HG02943 (cell line): ENCODE data around the gene SKA1.
A peak's percentile ranks its signal among the peaks of the same experiment; 100 is the strongest.

Source experiments
- ATAC-seq: cut with Tn5 transposase; IDR thresholded peaks from one replicate; pipeline ENCODE4 v1.9.1; 2021; ENCODE audit warnings: mild to moderate bottlenecking, low read depth, moderate library complexity; ENCODE audit not compliant: unreplicated experiment

SKA1 gene, protein sequence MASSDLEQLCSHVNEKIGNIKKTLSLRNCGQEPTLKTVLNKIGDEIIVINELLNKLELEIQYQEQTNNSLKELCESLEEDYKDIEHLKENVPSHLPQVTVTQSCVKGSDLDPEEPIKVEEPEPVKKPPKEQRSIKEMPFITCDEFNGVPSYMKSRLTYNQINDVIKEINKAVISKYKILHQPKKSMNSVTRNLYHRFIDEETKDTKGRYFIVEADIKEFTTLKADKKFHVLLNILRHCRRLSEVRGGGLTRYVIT

DNA sequence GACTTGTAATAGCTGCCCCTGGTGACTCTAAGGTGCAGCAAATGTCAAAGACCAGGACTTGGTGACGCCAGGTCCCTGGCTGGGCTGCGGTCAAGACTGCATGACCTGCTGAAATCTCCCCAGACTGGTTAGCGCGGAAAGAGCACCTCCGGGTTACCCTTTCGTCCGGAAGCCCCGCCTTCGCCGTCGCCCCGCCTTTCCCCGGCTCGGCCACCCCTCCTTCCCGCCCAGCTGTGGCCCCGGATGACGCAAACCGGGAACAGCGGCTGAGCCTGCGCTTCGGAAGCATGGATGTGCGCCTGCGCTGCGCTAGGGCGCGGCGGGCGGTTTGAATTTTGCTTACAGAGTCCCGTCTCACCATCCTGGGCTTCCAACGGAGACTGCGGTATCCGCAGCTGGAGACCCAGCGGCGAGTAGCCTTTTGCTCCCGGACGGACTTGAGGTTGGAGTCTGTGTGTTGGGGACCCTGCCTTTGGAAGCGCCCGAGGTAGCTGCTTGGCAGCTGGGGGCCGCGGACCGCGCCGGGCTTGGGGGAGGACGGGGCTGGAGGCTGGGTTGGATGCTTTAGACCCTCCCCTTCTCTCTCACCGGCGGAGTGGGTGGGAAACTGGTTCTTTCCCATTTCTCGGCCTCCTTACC lies at the start of gene SKA1:
Gene SKA1, plus strand, starts transcription at position 294 of the 639 bp plus-strand sequence. CDS start 785 bp downstream, outside the sequence.
- peak; percentile 92 for ATAC-seq

DNA sequence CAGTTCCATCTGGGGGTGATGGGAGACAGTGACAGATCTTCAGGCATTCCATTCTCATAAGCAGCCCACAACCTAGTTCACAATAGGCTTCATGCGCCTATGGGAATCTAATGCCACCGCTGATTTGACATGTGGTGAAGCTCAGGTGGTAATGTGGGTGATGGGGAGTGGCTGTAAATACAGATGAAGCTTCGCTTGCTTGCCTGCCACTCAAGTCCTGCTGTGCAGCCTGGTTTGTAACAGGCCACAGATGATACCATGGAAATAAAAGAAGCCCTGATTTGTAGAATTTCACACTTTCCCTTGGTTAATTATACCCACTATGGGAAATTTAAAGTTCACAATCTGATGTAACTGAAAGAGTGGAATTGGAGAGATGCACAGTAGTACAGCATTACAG lies 46.9 kb upstream of the SKA1 start:
- no peak for ATAC-seq

DNA sequence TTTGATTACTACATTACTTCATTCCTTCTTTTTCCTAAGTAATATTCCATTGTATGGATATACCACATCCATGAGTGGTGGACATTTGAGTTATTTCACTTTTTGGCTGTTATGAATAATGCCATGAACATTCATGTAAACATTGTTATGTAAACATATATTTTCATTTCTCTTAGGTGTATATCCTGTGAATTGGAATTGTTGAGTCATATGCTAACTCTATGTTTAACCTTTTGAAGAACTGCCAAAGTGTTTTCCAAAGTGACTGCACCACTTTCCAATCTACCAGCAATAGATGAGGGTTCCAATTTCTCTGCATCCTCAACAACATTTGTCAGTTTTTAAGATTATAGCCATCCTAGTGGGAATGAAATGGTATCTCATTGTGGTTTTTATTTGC lies 44.7 kb upstream of the SKA1 start:
- no peak for ATAC-seq

DNA sequence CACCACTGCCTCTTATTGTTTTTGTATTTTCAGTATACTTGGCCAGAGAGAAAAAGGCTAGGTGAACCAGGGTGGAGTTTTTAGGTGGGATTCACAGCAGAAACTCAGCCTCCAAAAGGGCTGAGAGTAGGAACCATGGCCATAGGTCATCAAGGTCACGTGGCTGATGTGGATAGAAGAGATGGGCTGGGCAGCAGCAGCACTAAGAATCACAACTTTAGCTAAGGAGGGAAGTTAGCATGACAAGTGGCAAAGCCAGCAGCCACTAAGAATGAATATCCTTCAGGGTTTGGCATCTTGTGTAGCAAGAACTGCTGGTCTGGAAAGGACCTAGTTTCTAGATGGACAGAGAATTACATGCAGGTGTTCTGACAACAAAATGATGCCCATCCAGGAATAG lies 43.2 kb upstream of the SKA1 start:
- ATAC-seq = no peak

DNA sequence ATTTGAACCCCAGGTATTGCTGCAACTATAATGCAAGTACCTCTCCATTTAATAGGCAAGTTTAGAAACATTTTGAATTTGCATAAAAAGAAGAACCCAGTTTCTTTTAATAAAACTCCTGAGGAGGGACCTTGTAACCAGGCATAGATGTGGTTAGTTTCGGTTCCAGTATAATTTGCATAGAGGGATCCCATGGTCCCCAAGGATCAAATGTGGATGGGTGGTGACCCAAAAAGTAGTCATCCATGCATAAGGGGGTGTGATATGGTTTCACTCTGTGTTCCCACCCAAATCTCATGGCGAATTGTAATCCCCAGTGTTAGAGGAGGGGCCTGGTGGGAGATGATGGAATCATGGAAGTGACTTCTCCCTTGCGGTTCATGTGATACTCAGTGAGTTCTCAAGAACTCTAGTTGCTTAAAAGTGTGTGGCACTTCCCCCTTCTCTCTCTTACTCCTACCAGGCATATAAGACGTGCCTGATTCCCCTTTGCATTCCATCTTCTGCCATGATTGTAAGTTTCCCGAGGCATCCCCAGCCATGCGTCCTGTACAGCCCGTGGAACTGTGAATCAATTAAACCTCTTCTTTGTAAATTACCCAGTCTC lies 40.2 kb upstream of the SKA1 start:
- ATAC-seq = no peak

DNA sequence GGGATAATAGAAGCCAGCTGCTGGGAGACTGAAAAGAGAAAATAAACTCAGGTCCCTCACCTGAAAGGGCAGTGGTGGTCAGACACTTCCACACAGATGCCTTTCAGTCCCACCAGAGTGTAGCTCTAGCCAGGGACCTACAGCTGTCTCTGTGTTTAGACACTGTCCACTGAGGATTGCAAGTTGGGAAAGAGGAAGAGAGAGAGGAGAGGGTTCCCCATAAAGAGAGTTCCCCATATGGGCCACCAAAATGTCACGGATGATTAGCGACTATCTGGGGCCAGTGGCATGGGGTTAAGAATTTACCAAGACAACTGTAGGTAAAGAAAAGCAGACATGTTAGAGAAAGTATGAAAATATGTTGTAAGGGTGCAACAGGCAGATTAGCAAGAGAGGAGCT lies 36.7 kb upstream of the SKA1 start:
- ATAC-seq = no peak

DNA sequence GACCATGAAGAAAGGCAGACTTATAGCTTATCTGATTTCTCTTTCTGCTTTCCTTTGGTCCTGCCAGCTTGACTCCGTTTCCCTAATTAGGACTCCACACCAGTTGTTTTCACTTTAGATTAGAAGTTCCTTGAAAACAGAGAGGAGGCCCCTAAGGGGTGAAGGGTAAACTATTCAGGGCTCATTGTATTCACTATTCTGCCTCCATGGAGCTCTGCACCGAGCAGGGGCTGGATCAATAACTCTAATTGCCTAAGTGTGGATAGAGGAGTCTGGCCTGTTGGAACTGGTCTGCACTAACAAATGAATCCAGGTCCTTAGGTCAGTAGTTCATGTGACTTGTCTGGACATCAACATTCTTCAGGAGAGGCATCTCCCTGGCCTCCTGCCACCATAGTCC lies 36.1 kb upstream of the SKA1 start:
- ATAC-seq = no peak

DNA sequence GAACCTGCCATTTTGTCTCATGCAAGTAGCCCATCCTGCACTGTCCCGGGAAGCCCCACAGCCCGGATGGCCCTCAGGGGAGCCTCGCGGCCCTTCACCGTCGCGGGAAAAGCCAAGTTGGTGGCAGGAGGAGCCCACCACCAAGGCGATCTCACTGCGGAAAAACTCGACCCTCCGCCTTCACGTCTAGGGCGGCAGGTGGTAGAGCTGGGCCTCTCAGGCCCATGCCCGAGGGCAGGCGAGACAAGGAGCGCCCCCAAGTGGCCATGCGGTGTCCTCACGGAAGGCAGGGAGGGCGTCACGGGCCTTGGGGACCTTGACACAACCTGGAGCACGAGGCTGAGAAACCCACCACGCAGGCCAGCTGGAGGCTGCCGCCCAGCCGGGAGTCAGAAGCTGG lies 34.8 kb upstream of the SKA1 start:
- ATAC-seq = no peak

DNA sequence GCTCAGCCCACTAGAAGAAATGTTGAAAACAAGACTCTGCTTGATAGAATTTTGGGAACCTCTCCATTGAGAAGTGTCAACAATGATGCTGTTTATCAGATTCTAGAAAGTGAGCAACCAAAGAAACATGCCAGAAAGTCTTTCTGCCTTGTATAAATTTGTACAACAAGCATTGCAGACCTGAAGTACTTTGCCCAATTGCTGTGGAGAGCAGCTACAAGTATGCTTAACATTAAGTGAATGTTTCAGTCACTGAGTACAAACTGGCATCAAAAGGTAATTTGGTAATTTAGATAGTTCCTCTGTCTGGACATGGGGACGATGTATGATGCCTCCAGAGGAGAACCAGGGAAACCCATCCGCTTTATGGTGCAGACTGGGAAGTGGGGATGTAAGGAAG lies 33.4 kb upstream of the SKA1 start:
- no peak for ATAC-seq

DNA sequence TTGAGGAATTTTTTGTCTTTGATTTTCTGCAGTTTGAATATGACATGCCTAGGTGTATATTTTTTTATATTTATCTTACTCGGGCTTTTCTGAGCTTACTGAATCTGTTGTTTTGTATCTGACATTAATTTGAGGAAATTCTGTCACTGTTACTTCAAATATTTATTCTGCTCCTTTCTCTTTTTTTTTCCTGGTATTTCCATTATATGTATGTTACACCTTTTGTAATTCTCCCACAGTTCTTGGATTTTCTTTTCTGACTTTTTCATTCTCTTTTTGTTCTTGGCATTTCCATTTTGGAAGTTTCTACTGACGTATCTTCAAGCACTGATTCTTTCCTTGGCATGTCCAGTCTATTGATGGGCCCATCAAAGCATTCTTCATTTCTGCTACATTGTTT lies 24.1 kb upstream of the SKA1 start:
- ATAC-seq = no peak

DNA sequence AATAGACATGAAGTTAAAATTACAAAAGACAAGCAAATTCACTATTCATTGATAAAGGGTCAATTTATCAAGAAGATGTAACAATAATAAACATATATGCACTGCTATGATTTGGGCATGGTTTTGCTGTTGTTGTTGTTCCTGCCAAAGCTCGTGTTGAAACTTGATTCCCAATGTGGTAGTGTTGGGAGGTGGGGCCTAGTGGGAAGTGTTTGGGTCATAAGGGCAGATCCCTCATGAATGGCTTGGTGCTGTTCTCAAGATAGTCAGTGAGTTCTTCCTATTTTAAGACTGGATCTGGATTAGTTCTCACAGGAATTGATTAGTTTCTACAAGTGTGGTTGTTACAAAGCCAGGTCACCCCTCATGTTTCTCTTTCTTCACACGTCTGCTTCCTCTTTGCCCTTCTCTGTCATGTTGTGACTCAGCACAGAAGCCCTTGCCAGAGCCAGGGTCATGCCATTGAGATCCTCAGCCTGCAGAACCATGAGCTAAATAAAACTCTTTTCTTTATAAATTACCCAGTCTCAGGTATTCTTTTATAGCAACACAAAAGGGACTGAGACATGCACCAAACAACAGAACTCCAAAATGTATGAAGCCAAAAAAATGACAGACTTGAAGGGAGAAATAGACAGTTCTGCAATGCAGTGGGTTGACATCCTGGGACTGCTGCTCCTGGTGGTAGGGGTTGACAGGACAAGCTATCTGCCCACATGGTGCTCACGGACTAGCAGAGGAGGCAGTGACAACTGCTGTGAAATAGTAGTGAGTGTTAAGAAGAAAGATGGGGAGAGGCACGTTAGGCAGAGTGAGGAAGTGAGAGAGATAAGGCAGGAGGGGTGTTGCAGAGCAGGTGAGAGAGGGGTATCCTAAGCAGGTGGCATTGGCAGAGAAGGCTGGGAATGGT lies 18.6 kb upstream of the SKA1 start:
- ATAC-seq = peak; percentile 82

DNA sequence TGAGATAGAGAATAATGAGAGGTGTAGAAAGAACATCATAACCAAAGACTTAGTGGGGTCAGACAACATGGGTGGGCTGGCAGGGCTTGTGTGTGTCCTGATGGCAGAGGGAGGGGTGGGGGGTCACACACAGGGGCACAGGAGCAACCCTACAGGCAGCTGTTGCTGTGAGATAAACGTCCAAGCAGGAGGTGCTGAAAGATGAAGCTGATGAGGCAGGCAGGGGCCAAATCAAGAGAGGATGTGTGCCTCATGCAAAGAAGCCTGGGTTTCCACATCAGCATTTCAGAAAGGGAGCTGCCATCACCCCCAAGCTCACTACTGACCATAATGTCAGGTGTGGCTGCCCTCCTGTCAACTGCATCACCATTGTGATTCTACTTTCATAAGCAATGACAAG lies 16.0 kb upstream of the SKA1 start:
- no peak for ATAC-seq

DNA sequence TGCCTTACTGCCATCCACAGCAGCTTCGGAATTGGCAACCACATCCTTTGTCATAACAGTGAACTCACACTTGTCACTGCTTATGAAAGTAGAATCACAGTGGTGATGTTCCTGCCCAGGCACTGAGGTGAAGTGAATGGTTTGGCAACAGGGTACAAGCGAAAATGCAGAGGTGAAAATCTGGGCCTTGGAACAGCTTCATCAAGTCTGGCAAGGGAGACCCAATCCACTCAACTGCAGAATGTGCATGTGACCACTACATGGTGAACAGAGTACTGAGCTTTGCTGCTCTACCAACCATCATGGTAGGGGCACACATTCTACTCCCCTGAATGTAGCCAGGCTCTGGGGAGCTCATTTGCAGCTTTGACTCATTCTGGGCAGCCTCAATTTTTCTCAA lies 15.0 kb upstream of the SKA1 start:
- ATAC-seq = no peak

DNA sequence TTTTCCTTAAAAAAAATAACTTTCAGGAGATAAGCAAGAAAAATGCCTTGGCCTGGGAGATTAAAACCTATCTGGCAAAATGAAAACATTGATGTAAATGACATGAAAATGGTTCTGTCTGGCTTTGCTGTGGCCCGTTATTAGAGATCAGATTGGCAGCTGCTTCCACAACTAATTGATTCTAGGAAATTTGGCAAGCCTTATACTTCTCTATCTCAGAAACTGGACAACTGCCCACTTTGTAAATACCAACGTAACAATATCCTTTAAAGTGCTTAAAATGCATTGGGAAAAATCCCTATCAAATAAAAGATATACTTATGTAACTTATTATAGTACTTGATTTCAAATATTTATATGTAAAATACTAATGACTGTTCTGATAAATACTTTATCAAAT lies 14.2 kb upstream of the SKA1 start:
- ATAC-seq = no peak

DNA sequence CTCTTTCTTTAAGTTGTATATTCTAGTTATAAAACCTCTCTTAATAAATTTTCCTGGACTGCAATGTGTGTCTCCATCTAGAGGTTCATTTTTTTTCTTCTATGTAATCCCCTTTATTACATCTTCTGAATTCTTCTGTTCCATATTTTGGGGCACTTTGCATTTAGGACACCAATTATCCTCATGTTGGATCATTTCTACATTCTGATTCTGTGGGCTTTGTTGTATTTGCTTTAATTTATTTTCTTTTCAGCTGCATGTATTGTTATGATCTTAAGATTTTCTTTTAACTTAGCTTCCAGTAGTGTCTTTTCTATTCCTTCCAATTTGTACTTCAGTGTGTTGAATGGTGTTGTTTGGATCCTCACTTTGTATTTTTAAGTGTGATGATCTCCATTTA lies 5.2 kb upstream of the SKA1 start:
- no peak for ATAC-seq

DNA sequence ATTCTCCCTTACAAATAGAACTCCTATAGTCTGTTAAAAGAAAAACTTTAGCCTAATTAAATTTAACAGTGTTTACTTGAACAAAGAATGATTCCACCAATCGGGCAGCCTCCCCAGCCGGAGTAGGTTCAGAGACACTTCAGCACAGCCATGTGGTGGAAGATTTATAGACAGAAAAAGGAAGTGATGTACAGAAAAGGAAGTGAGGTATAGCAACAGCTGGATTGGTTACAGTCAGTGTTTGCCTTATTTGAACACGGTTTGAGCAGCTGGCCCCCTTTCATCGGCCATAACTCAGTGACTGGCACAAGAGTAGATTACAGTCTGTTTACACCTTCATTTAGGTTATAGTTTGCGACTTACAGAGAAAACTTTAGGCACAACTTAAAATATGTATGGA lies 2.1 kb upstream of the SKA1 start:
- no peak for ATAC-seq

DNA sequence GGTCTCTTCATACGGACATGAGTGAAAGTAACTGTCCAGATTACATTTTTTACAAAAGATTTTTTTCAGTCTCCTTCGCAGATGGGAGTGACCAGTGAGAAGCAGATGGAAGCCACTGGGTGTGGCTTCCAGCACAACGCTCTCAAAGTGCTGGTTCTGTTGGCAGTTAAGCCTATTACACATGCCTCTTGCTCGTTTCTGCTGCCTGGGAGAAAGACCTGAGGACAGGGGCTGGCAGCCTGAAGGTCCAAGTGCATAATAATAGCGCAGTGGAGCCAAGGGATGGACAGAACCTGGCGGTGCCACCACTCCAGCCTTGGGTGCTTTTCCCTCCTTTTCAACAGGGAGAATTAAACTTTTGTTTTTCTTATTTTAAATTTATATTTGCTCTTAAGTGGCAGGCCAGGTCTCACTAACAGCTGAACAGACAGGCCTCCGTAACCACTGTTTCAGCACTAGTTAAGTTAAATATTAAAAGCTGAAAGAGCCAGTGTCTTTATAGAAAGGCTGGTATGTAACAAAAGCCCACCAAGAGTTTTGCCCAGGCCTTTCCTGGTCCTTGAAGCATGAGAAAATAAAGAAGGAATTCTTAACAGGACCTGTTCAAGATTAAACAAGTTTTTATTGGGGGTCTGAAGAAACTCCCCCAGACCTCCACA lies 1.2 kb upstream of the SKA1 start:
- no peak for ATAC-seq

DNA sequence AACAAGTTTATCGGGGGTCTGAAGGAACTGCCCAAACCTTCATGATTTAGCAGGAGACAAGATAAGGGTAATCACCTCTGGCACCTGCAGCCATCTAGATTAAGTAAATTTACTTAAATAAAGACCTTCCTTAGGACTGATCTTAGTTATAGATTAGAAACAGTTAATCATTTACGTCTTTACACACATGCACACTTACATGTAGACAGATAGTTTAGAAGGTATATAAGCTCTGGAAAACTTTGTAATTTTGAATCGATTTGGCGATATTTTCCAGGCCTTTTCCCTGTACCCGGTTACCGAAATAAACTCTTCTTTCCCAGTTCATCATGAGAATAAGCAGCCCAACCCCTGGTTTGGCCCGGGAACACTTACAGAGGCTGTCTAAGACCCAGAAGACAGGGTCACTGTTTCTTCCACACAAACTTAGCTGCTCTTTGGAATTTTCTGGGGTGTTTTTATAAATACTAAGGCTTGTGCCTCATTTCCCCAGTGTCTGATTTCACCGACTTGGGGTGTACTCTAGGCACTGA lies 560 bp upstream of the SKA1 start:
- no peak for ATAC-seq

DNA sequence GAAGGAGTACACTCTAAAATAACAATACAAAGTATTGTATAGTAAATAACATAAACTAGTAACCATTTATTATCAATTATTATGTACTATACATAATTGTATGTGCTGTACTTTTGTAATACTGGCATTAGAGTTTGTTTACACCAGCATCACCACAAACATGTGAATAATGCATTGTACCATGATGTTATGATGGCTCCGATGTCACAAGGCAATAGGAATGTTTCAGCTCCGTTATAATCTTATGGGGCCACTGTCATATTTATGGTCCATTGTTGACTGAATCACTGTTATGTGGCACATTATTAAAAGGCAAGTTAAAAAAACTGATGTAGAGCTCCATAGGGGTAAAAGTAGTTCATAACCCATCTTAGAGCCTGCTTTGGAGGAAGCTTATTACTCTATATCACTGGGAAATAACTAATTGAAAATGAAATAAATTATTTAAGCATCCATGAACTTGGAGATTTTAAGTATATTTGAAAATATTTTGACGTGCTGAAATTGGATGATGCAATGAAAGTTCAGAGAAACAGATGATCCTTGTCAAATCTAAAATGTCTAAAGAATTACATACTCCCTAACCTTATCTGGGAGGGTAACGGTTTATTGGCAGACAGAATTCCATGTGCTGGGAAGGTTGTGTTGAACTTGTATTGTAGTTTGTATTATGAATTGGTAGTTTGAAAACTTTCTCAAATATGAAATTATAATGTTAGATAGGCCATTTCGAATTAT lies 2.4 kb downstream of the SKA1 start:
- ATAC-seq = no peak

DNA sequence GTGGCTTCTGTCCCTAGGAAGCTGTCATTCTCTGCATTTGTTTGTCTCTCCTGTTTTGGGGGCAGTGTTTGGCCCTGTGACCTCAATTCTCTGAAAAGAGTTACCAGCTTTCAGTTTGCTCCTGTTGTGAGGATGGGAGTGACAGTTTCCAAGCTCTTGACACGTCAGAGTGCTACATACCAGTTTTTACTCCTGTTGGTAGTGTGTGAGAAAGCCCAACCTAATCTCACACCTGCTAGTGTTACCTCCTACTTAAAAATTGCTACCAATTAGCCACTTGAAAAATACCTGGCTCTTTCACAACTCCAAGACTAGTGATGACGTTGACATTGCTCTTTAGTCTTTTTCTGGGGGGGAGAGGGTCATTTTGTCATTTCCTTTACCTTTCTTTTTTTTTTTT lies 14.1 kb downstream of the SKA1 start:
- no peak for ATAC-seq
